SH-SY5Y (cell line): ENCODE data around the gene KLRB1.

Experiments used
- GATA2 ChIP-seq: IDR thresholded peaks from 2 replicates; pipeline ENCODE4 v1.6.1; 2011; ENCODE audit warnings: mild to moderate bottlenecking, low read depth, low read length
- GATA3 ChIP-seq: IDR thresholded peaks from 2 replicates; pipeline ENCODE4 v1.6.1; 2011; ENCODE audit warnings: low read depth, mild to moderate bottlenecking, low read length, moderate library complexity

The KLRB1 gene

DNA sequence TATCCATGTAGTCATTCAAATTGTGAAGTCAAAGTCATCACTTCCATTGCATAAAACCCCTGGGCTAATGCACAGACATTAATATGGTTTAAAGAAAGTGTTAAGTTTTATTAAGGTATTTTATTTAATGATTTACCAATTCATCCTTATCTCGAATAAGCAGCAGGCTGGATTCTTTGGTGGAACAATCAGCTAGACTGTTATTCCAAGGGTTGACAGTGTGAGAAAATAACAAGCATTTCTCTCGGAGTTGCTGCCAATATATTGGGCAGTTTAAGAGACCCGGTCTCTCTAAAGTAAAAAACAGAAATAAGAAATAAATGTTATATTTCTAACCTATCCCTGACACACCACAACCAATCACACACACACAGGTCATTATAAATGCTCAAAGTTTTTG is 9.4 kb downstream of the KLRB1 start:
- TF ChIP-seq GATA2 (no peak), GATA3 (no peak)

DNA sequence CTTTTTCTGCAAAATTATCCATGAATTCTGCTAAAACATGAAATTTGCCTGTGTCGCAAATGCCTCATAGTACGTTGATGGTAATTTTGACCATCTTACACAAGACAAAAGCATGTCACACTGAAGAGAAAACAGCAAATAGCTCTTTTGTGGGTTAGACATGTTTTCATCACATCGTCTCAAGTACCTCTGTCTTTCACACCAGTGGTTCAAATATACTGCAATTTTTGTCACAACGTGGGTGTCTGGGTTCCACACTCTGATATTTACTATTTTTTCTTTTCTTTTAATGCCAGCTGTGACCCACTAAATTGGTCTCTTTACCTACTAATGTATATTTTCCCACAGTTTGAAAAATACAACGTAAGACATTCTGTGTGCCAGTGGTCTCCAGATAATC is 10.4 kb downstream of the KLRB1 start:
- TF ChIP-seq GATA3: no peak
- TF ChIP-seq GATA2: no peak

DNA sequence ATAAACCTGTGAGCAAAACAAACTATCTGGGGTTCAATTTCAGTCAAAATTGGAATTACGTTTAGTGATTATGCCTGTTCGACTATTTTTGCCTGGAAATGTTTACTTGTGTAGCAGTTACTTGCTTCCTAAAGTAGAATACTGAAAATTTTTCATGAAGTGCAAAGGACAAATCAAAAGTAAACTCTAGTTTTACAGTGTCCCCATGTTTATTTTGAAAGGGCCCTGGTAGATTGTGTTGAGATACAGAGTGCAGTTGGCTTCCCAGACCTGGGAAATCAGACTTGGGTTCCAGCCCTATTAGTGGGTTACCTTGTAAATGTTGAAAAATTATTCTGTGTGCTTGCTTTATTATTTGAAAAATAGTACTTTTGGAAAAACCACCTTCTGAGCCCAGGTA is 17.3 kb downstream of the KLRB1 start:
- TF ChIP-seq GATA2 (no peak), GATA3 (no peak)

DNA sequence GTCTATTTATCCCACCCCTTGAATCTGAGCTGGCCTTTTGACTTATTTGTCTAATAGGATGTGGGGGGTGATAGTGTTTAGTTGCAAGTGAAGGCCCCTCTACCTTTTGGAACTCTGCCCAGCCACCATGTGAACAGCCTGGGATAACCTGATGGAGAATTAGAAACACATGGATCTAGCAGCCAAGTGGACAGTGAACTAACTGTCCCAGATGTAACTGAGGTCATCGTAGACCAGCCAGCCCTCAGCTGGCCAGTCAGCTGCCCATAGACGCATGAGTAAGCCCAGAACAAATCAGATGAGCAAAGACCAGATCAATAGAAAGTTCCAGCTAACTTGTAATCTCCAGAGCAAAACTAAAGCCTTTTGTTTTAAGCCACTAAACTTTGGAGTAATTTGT is 19.0 kb downstream of the KLRB1 start:
- TF ChIP-seq GATA3 (no peak), GATA2 (no peak)

DNA sequence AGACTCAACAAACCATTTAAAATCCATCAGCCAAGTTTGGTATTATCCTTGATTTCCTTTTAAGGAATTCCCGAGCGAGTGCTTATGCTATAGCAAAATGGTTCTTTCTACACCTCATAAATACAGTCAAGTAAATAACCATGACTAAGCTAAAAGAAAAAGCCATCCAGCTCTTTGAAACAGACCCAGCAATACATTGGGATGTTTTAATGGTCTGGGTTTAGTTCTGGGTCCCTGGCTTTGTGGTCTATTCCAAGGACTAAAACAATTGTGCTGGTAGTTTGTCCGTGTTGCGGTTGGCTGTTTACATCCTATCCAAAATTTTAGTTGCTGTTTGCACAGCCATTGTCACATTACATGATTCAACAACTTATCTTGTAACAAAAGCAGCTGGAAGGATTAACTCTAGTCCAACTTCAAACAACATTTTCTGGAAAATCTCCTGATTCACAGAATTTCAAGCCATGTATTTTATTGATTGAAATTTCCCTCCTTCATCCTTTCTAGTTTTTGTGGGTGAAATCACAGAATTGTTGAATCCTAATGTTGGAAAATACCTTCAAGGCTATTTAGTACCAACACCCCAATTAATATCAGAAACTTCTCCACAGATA is 19.6 kb downstream of the KLRB1 start:
- TF ChIP-seq GATA2 (no peak), GATA3 (no peak)
